Activated B cell treated with CpG ODN at 0.5 μM for 24 hours (primary cell): Measurements from ENCODE around the gene FSCN2. TPM values are rescaled to one million over a fixed set of nuclear protein-coding genes. Genes with fewer than 3 reads are reported as not detected.

Experiments
- ATAC-seq: fragments of 200-7000 bp; cut with Tn5 transposase; one replicate; pipeline ENCODE4 v1.10.0; 2021; ENCODE audit warnings: low read depth, mild to moderate bottlenecking, moderate library complexity
- CTCF ChIA-PET: fragments of 350-600 bp; sonication (Branson Sonifier 250); formaldehyde crosslinking; loops from one replicate; lab custom pipeline; 2021; ENCODE audit warnings: antibody characterized with exemption; lab: Charles Lee
- POLR2A ChIA-PET: fragments of 350-600 bp; sonication (Branson Sonifier 250); formaldehyde crosslinking; loops from one replicate; lab custom pipeline; 2021; ENCODE audit warnings: antibody characterized with exemption; lab: Charles Lee
- DNase-seq: peaks from one replicate; pipeline ENCODE4 v3.0.0; 2022
- H3K27ac Mint-ChIP-seq: one replicate; pipeline ENCODE4 v1.8.0; 2020; ENCODE audit warnings: mixed read lengths
- H3K27me3 Mint-ChIP-seq: one replicate; pipeline ENCODE4 v1.8.0; 2021; ENCODE audit warnings: mixed read lengths
- H3K36me3 Mint-ChIP-seq: one replicate; pipeline ENCODE4 v1.8.0; 2021; ENCODE audit warnings: low read depth, mixed read lengths
- H3K4me1 Mint-ChIP-seq: one replicate; pipeline ENCODE4 v1.8.0; 2021; ENCODE audit warnings: mixed read lengths
- H3K4me3 Mint-ChIP-seq: one replicate; pipeline ENCODE4 v1.8.0; 2020; ENCODE audit warnings: mild to moderate bottlenecking, mixed read lengths
- H3K9me3 Mint-ChIP-seq: one replicate; pipeline ENCODE4 v1.8.0; 2020; ENCODE audit warnings: mixed read lengths
- CTCF ChIP-seq: fragments of 200-600 bp; IDR thresholded peaks from one replicate; pipeline ENCODE4 v1.8.0; 2022; ENCODE audit warnings: antibody characterized with exemption, mild to moderate bottlenecking
- intact Hi-C: fragments of 100-400 bp; cut with micrococcal nuclease; formaldehyde crosslinking; loops from one replicate; pipeline ENCODE4 v1.15.1; 2024
- total RNA-seq: library from RNA; stranded (reverse); gene quantifications from 2 replicates; pipeline ENCODE4 v1.2.3, GENCODE V29; 2022

Gene FSCN2
- total RNA-seq, 1 donor from 2014 or later, result 5.5 TPM

- Mint-ChIP-seq H3K27me3 (peaks cover 6% of the 10 kb centered on the region), H3K36me3 (no peaks in the 10 kb centered on the region), H3K9me3 (no peaks in the 10 kb centered on the region), H3K4me3 (no peak overlapping the region), H3K27ac (no peak overlapping the region), H3K4me1 (no peaks in the 10 kb centered on the region)
- ChIA-PET CTCF (no interaction called here), POLR2A (interaction anchor here (0.8 to 1.0 kb wide), 2 partner anchors 11 to 14 kb away, joined by 3 to 4 read pairs; no protein-coding TSS in a partner anchor)
- no peak for ATAC-seq
- no peak for DNase-seq
- TF ChIP-seq CTCF, result no peak
- intact Hi-C loops, result no loop called here
These were observed 33.4 kb upstream of the FSCN2 start for GRCh38 chr17:81494626-81495377.

- intact Hi-C loops, result no loop called here
- TF ChIP-seq CTCF, result no peak
- Mint-ChIP-seq H3K27ac (no peak overlapping the region), H3K27me3 (no peaks in the 10 kb centered on the region), H3K4me3 (no peak overlapping the region), H3K36me3 (no peaks in the 10 kb centered on the region), H3K9me3 (no peaks in the 10 kb centered on the region), H3K4me1 (no peaks in the 10 kb centered on the region)
- ChIA-PET POLR2A (interaction anchor here (0.9 to 1.4 kb wide), 4 partner anchors 8 to 18 kb away, joined by 3 to 4 read pairs (median 4); no protein-coding TSS in a partner anchor), CTCF (no interaction called here)
- no peak for ATAC-seq
- no peak for DNase-seq
These were observed 29.1 kb upstream of the FSCN2 start for GRCh38 chr17:81498953-81499600.

GRCh38 chr17:81499601-81499970 lies 28.6 kb upstream of the FSCN2 start:
- POLR2A ChIA-PET, result interaction anchor here (0.9 to 1.4 kb wide), 3 partner anchors 9 to 18 kb away, joined by 4 read pairs; partner anchors contain the start of gene ACTG1
- no peak for DNase-seq
- Mint-ChIP-seq H3K9me3 (no peaks in the 10 kb centered on the region), H3K36me3 (no peaks in the 10 kb centered on the region), H3K4me3 (no peak overlapping the region), H3K27me3 (no peaks in the 10 kb centered on the region), H3K4me1 (no peaks in the 10 kb centered on the region), H3K27ac (no peak overlapping the region)
- CTCF ChIA-PET, result no interaction called here
- intact Hi-C loops, result no loop called here
- no peak for ATAC-seq
- TF ChIP-seq CTCF, result no peak

- Mint-ChIP-seq H3K9me3 (no peaks in the 10 kb centered on the region), H3K36me3 (no peaks in the 10 kb centered on the region), H3K4me3 (no peak overlapping the region), H3K4me1 (no peaks in the 10 kb centered on the region), H3K27me3 (no peaks in the 10 kb centered on the region), H3K27ac (no peak overlapping the region)
- ATAC-seq, result no peak
- TF ChIP-seq CTCF, result no peak
- intact Hi-C loops, result no loop called here
- DNase-seq, result no peak
- POLR2A ChIA-PET, result interaction anchor here (0.8 to 1.4 kb wide), 5 partner anchors 9 to 641 kb away, joined by 3 to 6 read pairs (median 4); partner anchors contain the start of gene ACTG1
- CTCF ChIA-PET, result no interaction called here
These were observed 28.1 kb upstream of the FSCN2 start for GRCh38 chr17:81500047-81500446.

- H3K4me1 Mint-ChIP-seq, result no peaks in the 10 kb centered on the region
- no peak overlapping the region for H3K27ac Mint-ChIP-seq
- TF ChIP-seq CTCF, result no peak
- no peaks in the 10 kb centered on the region for H3K9me3 Mint-ChIP-seq
- intact Hi-C loops, result no loop called here
- DNase-seq (no peak), ATAC-seq (no peak)
- H3K36me3 Mint-ChIP-seq, result no peaks in the 10 kb centered on the region
- no peak overlapping the region for H3K4me3 Mint-ChIP-seq
- no peaks in the 10 kb centered on the region for H3K27me3 Mint-ChIP-seq
- CTCF ChIA-PET, result no interaction called here
- POLR2A ChIA-PET, result interaction anchor here (0.7 to 0.9 kb wide), 3 partner anchors 10 to 1700 kb away, joined by 3 read pairs; partner anchors contain the start of gene ACTG1
These were observed 25.6 kb upstream of the FSCN2 start for GRCh38 chr17:81502471-81503017.
